SK-N-SH (cell line): ENCODE data around the gene KRTAP22-1.

Experiments
- FOXM1 ChIP-seq: IDR thresholded peaks from 2 replicates; pipeline ENCODE4 v1.4.0; 2012; ENCODE audit warnings: low read depth, mild to moderate bottlenecking
- JUND ChIP-seq: IDR thresholded peaks from 2 replicates; pipeline ENCODE4 v1.4.0; 2012
- RAD21 ChIP-seq: IDR thresholded peaks from 2 replicates; pipeline ENCODE4 v1.6.1; 2012; ENCODE audit warnings: mild to moderate bottlenecking, low read length

DNA sequence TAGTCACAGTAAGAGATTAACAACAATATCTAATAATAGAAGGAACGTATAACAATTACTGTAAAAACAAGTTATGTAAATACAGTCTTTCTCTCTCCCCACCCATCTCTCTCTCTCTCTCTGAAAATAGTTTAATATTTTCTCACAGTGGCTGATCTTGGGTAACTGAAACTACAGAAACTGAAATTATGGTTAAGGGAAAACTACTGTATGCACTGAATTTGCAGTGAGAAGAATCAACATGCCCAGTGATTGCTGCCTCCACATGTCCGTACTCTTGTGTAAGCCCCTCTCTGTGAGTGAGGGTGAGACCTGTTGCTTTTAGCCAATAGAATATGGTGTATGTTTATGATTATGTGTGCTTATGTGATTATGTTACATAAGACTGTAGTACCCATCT lies 11.2 kb downstream of the KRTAP22-1 start:
- TF ChIP-seq FOXM1 (no peak), JUND (no peak), RAD21 (no peak)
